Caco-2 (cell line): ENCODE results near the gene PITPNM2. TPM values are rescaled to one million over a fixed set of nuclear protein-coding genes. Genes with fewer than 3 reads are reported as not detected.

ENCODE experiments used
- BruUV-seq: library from RNA; stranded (reverse); fragments of 400-500 nt; replicated peaks from 2 replicates; lab custom pipeline; 2021; lab: Mats Ljungman, UMichigan
- CTCF ChIA-PET: fragments of 300-600 bp; sonication (Branson Sonifier 250); formaldehyde crosslinking; loops from one replicate; lab custom pipeline; 2022; ENCODE audit warnings: antibody characterized with exemption; lab: Charles Lee
- POLR2A ChIA-PET: fragments of 300-600 bp; sonication (Branson Sonifier 250); formaldehyde crosslinking; loops from one replicate; lab custom pipeline; 2022; ENCODE audit warnings: antibody characterized with exemption; lab: Charles Lee
- DNase-seq, 2 experiments: peaks; one replicate each; pipeline versions ENCODE4 v3.0.0 to v3.0.0-alpha.2; 2020 to 2022
- H3K27me3 ChIP-seq: replicated peaks from 2 replicates; pipeline ENCODE4 v1.6.0; 2011; ENCODE audit warnings: low read length; ENCODE audit not compliant: control insufficient read depth, insufficient read depth
- H3K36me3 ChIP-seq: 2 replicates; pipeline ENCODE4 v1.5.1; 2011; ENCODE audit warnings: low read length; ENCODE audit not compliant: control insufficient read depth, insufficient read depth
- H3K4me1 ChIP-seq: fragments of 250-450 bp; sonication (Bioruptor Pico); 2 replicates; pipeline ENCODE4 v1.5.1; 2020; ENCODE audit warnings: mild to moderate bottlenecking
- H3K4me3 ChIP-seq: 2 replicates; pipeline ENCODE4 v1.5.1; 2011; ENCODE audit warnings: low read depth, mild to moderate bottlenecking, control low read depth, low read length
- H3K9me3 ChIP-seq: fragments of 250-450 bp; sonication (Bioruptor Pico); 2 replicates; pipeline ENCODE4 v1.5.1; 2020; ENCODE audit warnings: mild to moderate bottlenecking, moderate library complexity
- H3K27ac Mint-ChIP-seq: one replicate; pipeline ENCODE4 v1.8.0; 2022; ENCODE audit warnings: mixed read lengths; ENCODE audit not compliant: unreplicated experiment
- H3K27me3 Mint-ChIP-seq: one replicate; pipeline ENCODE4 v1.8.0; 2022; ENCODE audit warnings: mixed read lengths; ENCODE audit not compliant: insufficient read depth, unreplicated experiment
- H3K36me3 Mint-ChIP-seq: one replicate; pipeline ENCODE4 v1.8.0; 2022; ENCODE audit warnings: mild to moderate bottlenecking, mixed read lengths; ENCODE audit not compliant: insufficient read depth, unreplicated experiment
- H3K4me1 Mint-ChIP-seq: one replicate; pipeline ENCODE4 v1.8.0; 2022; ENCODE audit warnings: low read depth, mixed read lengths; ENCODE audit not compliant: unreplicated experiment
- H3K4me3 Mint-ChIP-seq: one replicate; pipeline ENCODE4 v1.8.0; 2022; ENCODE audit warnings: mild to moderate bottlenecking, moderate library complexity, mixed read lengths; ENCODE audit not compliant: unreplicated experiment
- H3K9me3 Mint-ChIP-seq: one replicate; pipeline ENCODE4 v1.8.0; 2022; ENCODE audit warnings: mixed read lengths; ENCODE audit not compliant: unreplicated experiment
- CTCF ChIP-seq, 2 experiments: fragments of 200-600 bp in 1 of 2; IDR thresholded peaks; 1 replicate in 1 of 2; 2 replicates in 1 of 2; pipeline versions ENCODE4 v1.5.1 to v1.8.0; 2011 to 2022; ENCODE audit warnings: antibody characterized with exemption in 1 of 2, control low read depth in 1 of 2, inconsistent platforms in 1 of 2, low read depth in 1 of 2, low read length in 1 of 2, mild to moderate bottlenecking in 1 of 2, moderate library complexity in 1 of 2; ENCODE audit not compliant: insufficient read depth in 1 of 2, severe bottlenecking in 1 of 2, unreplicated experiment in 1 of 2
- intact Hi-C: fragments of 100-400 bp; cut with micrococcal nuclease; formaldehyde crosslinking; loops from one replicate; pipeline ENCODE4 v1.10.0; 2022; ENCODE audit not compliant: unreplicated experiment
- total RNA-seq: library from RNA; stranded (reverse); gene quantifications from 2 replicates; pipeline ENCODE4 v1.2.3, GENCODE V29; 2022

The PITPNM2 gene
- total RNA-seq, 1 experiment from 2014 or later: 10.6 TPM

GRCh38 chr12:123187637-123188036 is 36.7 kb upstream of the PITPNM2 start:
- CTCF ChIA-PET: no interaction called here
- BruUV-seq: no TSS peak

GRCh38 chr12:123180171-123180570 is 29.3 kb upstream of the PITPNM2 start:
- no peak overlapping the region for H3K27ac Mint-ChIP-seq
- H3K27me3 Mint-ChIP-seq: no peaks in the 10 kb centered on the region
- Histone ChIP-seq H3K4me1 (no peaks in the 10 kb centered on the region), H3K36me3 (no peaks in the 10 kb centered on the region), H3K27me3 (no peaks in the 10 kb centered on the region), H3K4me3 (no peak overlapping the region), H3K9me3 (no peaks in the 10 kb centered on the region)
- H3K4me3 Mint-ChIP-seq: no peak overlapping the region
- intact Hi-C loops: no loop called here
- H3K9me3 Mint-ChIP-seq: no peaks in the 10 kb centered on the region
- no peak for TF ChIP-seq CTCF (IDR thresholded peaks at IDR 0.05; ENCODE audit: insufficient read depth in 1 of 2, low read depth in 1 of 2, low read length in 1 of 2, severe bottlenecking in 1 of 2, unreplicated experiment in 1 of 2)
- peaks cover 24% of the 10 kb centered on the region for H3K36me3 Mint-ChIP-seq
- POLR2A ChIA-PET: no interaction called here
- no TSS peak for BruUV-seq
- no peaks in the 10 kb centered on the region for H3K4me1 Mint-ChIP-seq
- CTCF ChIA-PET: no interaction called here
- DNase-seq: no peak

More at GRCh38 chr12:123187637-123188036, 36.7 kb upstream of the PITPNM2 start:
- DNase-seq: no peak
- Histone ChIP-seq H3K27me3 (no peaks in the 10 kb centered on the region), H3K36me3 (peaks cover 1% of the 10 kb centered on the region; the same call in 1 of the 2 replicates), H3K4me3 (no peak overlapping the region), H3K4me1 (no peaks in the 10 kb centered on the region), H3K9me3 (no peaks in the 10 kb centered on the region)
- no peaks in the 10 kb centered on the region for H3K27me3 Mint-ChIP-seq
- POLR2A ChIA-PET: no interaction called here
- intact Hi-C loops: no loop called here
- H3K27ac Mint-ChIP-seq: no peak overlapping the region
- TF ChIP-seq CTCF (IDR thresholded peaks at IDR 0.05; ENCODE audit: insufficient read depth in 1 of 2, low read depth in 1 of 2, low read length in 1 of 2, severe bottlenecking in 1 of 2, unreplicated experiment in 1 of 2): no peak
- no peak overlapping the region for H3K4me3 Mint-ChIP-seq
- no peaks in the 10 kb centered on the region for H3K9me3 Mint-ChIP-seq
- H3K36me3 Mint-ChIP-seq: peaks cover 23% of the 10 kb centered on the region
- H3K4me1 Mint-ChIP-seq: no peaks in the 10 kb centered on the region

- no peak for DNase-seq
- no peak overlapping the region for H3K4me3 ChIP-seq
- no peak for TF ChIP-seq CTCF (IDR thresholded peaks at IDR 0.05; ENCODE audit: insufficient read depth in 1 of 2, low read depth in 1 of 2, low read length in 1 of 2, severe bottlenecking in 1 of 2, unreplicated experiment in 1 of 2)
- POLR2A ChIA-PET: no interaction called here
- no peaks in the 10 kb centered on the region for H3K9me3 ChIP-seq
- Mint-ChIP-seq H3K27ac (no peak overlapping the region), H3K4me3 (no peak overlapping the region), H3K27me3 (no peaks in the 10 kb centered on the region), H3K4me1 (peaks cover 5% of the 10 kb centered on the region), H3K9me3 (no peaks in the 10 kb centered on the region), H3K36me3 (peaks cover 33% of the 10 kb centered on the region)
- H3K36me3 ChIP-seq: no peaks in the 10 kb centered on the region
- no peaks in the 10 kb centered on the region for H3K4me1 ChIP-seq
- no peaks in the 10 kb centered on the region for H3K27me3 ChIP-seq
- intact Hi-C loops: no loop called here
- BruUV-seq: no TSS peak
- CTCF ChIA-PET: no interaction called here
Observed at GRCh38 chr12:123171967-123172366, 21.1 kb upstream of the PITPNM2 start.
